GM12875 (cell line): ENCODE data around the gene FGD4.

Experiments used
- H3K4me3 ChIP-seq: one replicate; pipeline ENCODE4 v1.5.1; 2011; ENCODE audit warnings: low read depth, low read length, control low read depth
- TF ChIP-seq, protein P1 (sequence below): IDR thresholded peaks from 2 replicates; pipeline ENCODE4 v1.5.1; 2011; ENCODE audit warnings: low read depth, mild to moderate bottlenecking, control low read depth, inconsistent platforms, low read length, moderate library complexity, borderline replicate concordance; ENCODE audit not compliant: insufficient read depth

FGD4 gene

DNA sequence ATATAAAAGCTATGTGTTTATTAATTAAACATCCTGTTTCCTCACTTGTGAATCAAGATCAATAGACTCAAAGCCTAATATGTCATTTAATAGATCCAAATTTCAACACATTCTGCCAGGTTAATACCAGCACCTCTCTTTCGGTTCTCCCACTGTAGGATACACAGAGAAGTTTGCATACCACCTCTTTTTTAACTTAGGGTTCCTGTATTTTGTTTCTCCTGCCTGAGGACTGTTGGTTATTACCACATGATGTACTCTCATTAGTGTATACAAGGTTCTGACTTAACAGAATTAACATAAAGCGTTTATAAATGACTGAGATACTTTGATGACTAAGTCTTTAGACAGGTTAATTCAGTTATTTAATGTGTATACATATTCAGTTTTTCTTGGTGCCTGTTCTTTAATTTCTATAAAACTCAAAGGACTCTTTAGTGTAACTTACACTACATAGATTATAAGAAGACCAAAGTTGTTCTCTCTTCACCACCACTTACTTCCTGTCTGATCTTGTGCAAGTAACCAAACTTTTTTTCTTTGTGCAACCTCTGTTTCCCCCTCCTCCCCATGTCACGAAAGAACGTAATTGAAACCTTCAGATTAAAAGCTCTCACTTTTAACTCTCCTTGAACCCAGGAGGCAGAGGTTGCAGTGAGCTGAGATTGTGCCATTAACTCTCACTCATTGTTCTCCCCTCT lies 190.0 kb downstream of the FGD4 start:
- H3K4me3 ChIP-seq: no peak overlapping the region
- TF ChIP-seq, protein P1, sequence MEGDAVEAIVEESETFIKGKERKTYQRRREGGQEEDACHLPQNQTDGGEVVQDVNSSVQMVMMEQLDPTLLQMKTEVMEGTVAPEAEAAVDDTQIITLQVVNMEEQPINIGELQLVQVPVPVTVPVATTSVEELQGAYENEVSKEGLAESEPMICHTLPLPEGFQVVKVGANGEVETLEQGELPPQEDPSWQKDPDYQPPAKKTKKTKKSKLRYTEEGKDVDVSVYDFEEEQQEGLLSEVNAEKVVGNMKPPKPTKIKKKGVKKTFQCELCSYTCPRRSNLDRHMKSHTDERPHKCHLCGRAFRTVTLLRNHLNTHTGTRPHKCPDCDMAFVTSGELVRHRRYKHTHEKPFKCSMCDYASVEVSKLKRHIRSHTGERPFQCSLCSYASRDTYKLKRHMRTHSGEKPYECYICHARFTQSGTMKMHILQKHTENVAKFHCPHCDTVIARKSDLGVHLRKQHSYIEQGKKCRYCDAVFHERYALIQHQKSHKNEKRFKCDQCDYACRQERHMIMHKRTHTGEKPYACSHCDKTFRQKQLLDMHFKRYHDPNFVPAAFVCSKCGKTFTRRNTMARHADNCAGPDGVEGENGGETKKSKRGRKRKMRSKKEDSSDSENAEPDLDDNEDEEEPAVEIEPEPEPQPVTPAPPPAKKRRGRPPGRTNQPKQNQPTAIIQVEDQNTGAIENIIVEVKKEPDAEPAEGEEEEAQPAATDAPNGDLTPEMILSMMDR: no peak

DNA sequence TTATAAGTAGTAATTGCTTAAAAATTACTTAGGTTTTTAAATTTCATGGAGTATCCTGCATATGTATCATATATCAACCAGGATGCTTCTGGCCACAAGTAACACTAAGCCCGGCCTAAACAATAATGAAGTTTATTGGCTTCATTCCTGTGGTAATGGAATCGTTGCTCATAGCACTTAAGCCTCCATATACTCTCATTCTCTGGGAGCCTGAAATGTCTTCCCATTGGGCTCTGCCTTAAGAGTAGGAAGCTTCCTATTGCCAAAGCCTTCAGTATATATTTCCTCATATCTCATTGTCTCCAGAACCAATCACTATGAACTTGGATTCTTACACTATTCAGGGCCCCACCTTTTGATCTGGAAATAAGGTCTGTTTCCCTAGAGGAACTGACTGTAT lies 195.9 kb downstream of the FGD4 start:
- no peak overlapping the region for H3K4me3 ChIP-seq
- TF ChIP-seq, protein P1: no peak

DNA sequence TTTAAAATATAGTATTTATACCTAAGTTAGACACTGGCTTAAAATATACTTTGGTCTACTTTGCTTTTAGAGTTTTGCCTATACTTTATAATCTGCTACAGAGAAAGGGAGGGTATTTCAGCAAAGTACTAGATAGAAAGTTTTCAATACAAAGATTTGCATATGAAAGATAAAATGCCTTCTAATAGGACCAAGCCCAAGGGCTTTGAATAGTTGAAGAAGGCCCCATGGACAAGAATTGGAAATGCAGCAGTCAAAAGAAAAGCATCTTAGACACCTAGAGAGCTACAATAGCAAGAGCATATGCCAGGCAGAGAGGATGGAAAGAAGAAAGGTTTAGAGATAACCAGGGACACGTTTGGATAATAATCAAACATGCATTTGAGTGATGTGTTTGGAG lies 196.7 kb downstream of the FGD4 start:
- H3K4me3 ChIP-seq: no peak overlapping the region
- TF ChIP-seq, protein P1: no peak

DNA sequence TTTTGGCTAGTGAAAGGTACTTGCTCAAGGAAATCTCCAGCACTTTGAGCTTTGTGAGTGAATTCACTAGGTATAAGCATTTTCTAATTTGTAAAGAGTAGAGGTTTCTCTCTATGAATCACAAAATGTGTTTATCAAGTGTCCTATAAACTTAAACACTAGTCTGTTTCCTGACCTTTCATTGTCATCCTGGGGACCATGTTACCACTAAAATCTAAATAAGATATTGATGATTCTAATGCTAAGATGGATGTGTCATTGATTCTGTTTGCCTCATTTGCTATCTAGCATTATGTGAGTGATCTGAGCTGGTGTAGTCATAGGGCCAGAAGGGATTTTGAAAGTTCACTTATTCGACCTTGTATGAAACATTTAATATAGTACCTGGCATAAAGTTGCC lies 199.3 kb downstream of the FGD4 start:
- TF ChIP-seq, protein P1: no peak
- H3K4me3 ChIP-seq: no peak overlapping the region

DNA sequence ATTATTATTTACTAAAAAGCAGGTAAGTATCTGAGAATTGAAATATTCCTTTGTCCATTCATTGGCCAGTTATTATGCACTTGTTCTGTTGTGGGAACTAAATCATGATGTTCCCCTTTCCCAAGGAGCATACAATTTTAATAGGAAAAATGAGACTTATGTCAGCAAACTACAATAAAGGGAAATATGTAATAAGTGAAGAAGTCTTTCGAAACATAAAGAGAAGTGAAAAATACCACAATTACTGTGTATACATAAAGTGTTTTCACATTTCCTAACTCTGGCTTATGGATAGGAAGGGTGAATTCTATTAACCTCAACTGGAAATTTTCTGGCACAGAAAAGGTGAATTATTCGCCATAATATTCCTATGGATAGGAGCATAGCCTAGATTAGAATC lies 201.3 kb downstream of the FGD4 start:
- TF ChIP-seq, protein P1: no peak
- H3K4me3 ChIP-seq: no peak overlapping the region

DNA sequence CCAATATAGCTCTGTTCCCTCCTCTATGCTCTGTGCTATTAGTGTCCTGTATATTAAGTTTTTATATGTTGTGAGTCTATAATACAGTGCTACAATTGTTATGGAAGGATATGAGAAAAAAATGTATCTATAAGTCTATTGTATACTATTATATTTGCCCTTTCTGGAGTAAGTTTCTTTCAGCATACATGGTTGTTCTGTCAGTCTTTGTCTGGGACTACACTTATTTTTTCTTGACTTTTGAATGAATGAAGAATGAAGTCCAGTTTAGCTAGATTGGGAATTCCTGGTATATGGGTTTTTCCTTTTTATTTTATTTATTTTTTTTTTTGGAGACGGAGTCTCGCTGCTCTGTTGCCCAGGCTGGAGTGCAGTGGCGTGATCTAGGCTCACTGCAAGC lies 203.7 kb downstream of the FGD4 start:
- TF ChIP-seq, protein P1: no peak
- no peak overlapping the region for H3K4me3 ChIP-seq

DNA sequence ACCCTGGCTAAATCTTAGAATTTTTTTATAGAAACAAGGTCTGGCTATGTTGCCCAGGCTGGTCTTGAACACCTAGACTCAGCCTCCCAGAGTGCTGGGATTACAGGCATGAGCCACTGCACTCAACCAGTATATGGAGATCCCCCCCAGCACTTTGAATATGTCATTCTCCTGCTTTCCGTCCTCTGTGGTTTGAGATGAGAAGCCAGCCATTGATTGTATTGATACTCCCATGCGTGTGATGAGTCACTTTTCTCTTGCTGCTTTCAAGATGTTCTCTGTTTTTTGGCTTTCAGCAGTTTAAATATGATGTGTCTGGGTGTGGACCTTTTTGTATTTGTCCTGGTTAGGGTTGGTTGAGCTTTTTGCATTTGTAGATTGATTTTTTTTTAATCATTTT lies 204.5 kb downstream of the FGD4 start:
- TF ChIP-seq, protein P1: no peak
- no peak overlapping the region for H3K4me3 ChIP-seq
